HG02798 (cell line): ENCODE results near the gene WDR70.
"Not testable (repeated sequence)": the region's sequence is repeated elsewhere in the genome, so short reads cannot be mapped to it uniquely, and the experiment has no call there.

Source experiments
- ATAC-seq: cut with Tn5 transposase; IDR thresholded peaks from one replicate; pipeline ENCODE4 v1.9.1; 2021; ENCODE audit warnings: mild to moderate bottlenecking; ENCODE audit not compliant: unreplicated experiment, poor library complexity

The WDR70 gene

GRCh38 chr5:37667430-37667829, 288.3 kb downstream of the WDR70 start:
- ATAC-seq, result no peak

- no peak for ATAC-seq
These were observed 288.7 kb downstream of the WDR70 start for GRCh38 chr5:37667846-37668245.

- ATAC-seq, result no peak
These were observed 289.5 kb downstream of the WDR70 start for GRCh38 chr5:37668524-37669047.

GRCh38 chr5:37672118-37672588, 293.0 kb downstream of the WDR70 start:
- ATAC-seq, result peak; percentile 73

- not testable (repeated sequence) for ATAC-seq
These were observed 295.2 kb downstream of the WDR70 start for GRCh38 chr5:37674361-37674760.

- ATAC-seq, result not testable (repeated sequence)
These were observed 300.2 kb downstream of the WDR70 start for GRCh38 chr5:37679326-37679725.

GRCh38 chr5:37679903-37680302, 300.8 kb downstream of the WDR70 start:
- ATAC-seq, result not testable (repeated sequence)

- no peak for ATAC-seq
These were observed 304.0 kb downstream of the WDR70 start for GRCh38 chr5:37683072-37683471.

- ATAC-seq, result no peak
These were observed 306.1 kb downstream of the WDR70 start for GRCh38 chr5:37685211-37685610.

GRCh38 chr5:37685816-37686215, 306.7 kb downstream of the WDR70 start:
- ATAC-seq, result no peak

- not testable (repeated sequence) for ATAC-seq
These were observed 309.8 kb downstream of the WDR70 start for GRCh38 chr5:37688925-37689324.

GRCh38 chr5:37694333-37694732, 315.2 kb downstream of the WDR70 start:
- ATAC-seq, result not testable (repeated sequence)

- ATAC-seq, result no peak
These were observed 315.7 kb downstream of the WDR70 start for GRCh38 chr5:37694867-37695266.

- no peak for ATAC-seq
These were observed 316.5 kb downstream of the WDR70 start for GRCh38 chr5:37695647-37696046.

GRCh38 chr5:37696190-37697021, 317.3 kb downstream of the WDR70 start:
- ATAC-seq, result no peak

- no peak for ATAC-seq
These were observed 322.8 kb downstream of the WDR70 start for GRCh38 chr5:37701868-37702267.

GRCh38 chr5:37703841-37704241, 324.7 kb downstream of the WDR70 start:
- no peak for ATAC-seq

GRCh38 chr5:37704406-37704805, 325.3 kb downstream of the WDR70 start:
- ATAC-seq, result no peak

GRCh38 chr5:37709020-37709419, 329.9 kb downstream of the WDR70 start:
- no peak for ATAC-seq

GRCh38 chr5:37710965-37711364, 331.8 kb downstream of the WDR70 start:
- ATAC-seq, result no peak

- ATAC-seq, result no peak
These were observed 333.6 kb downstream of the WDR70 start for GRCh38 chr5:37712750-37713149.

GRCh38 chr5:37714756-37715155, 335.6 kb downstream of the WDR70 start:
- ATAC-seq, result no peak
